Raji (cell line): ENCODE results near the gene SSX7.
"Not testable (repeated sequence)": the region's sequence is repeated elsewhere in the genome, so short reads cannot be mapped to it uniquely, and the experiment has no call there.

Experiments
- POLR2A ChIP-seq: IDR thresholded peaks from 2 replicates; pipeline ENCODE4 v1.6.1; 2011; ENCODE audit warnings: low read depth, low read length, control low read depth; ENCODE audit not compliant: insufficient read depth

The SSX7 gene, protein sequence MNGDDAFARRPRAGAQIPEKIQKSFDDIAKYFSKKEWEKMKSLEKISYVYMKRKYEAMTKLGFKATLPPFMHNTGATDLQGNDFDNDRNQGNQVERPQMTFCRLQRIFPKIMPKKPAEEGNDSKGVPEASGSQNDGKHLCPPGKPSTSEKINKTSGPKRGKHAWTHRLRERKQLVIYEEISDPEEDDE

DNA sequence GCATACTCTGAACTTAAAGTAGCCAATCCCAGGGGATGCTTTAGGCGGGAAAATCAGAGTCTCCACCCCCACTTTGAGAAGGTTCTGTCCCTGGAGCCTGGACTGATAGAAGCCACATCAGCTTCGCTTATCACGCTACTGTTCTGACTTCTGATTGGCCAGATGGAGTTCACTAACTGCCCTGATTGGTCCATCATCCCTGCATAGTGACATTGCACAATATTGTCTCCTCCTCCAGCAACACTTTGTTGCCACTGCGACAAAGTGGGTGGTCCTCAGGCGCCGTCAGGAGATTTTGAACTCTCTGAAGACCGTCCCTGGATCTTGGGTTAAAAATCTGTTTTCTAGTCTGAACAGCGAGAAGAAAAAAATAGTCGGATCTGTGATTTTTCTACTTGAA is at the start of gene SSX7:
Gene SSX7, minus strand, starts transcription at position 101 of the 400 bp plus-strand sequence. CDS start 1,428 bp downstream, outside the sequence.
- not testable (repeated sequence) for TF ChIP-seq POLR2A

- TF ChIP-seq POLR2A, result no peak
Measured at GRCh38 chrX:52608961-52609360, 45.7 kb downstream of the SSX7 start.

- TF ChIP-seq POLR2A, result no peak
Measured at GRCh38 chrX:52598886-52599285, 55.8 kb downstream of the SSX7 start.

GRCh38 chrX:52594658-52595057 is 60.0 kb downstream of the SSX7 start:
- no peak for TF ChIP-seq POLR2A
